HEK293 (cell line): ENCODE results near the gene HAUS2.

ENCODE experiments used
- YY1 ChIP-seq: fragments of 450-650 bp; formaldehyde crosslinking; IDR thresholded peaks from 2 replicates; pipeline ENCODE4 v1.5.1; 2018; ENCODE audit warnings: missing biosample characterization, missing genetic modification characterization
- ZNF549 ChIP-seq: fragments of 450-650 bp; IDR thresholded peaks from 2 replicates; pipeline ENCODE4 v1.5.1; 2018; ENCODE audit warnings: missing biosample characterization, missing genetic modification characterization, mild to moderate bottlenecking, inconsistent platforms, moderate library complexity
- ZNF624 ChIP-seq: fragments of 450-650 bp; formaldehyde crosslinking; IDR thresholded peaks from 2 replicates; pipeline ENCODE4 v1.5.1; 2017; ENCODE audit warnings: missing biosample characterization, missing genetic modification characterization
- TF ChIP-seq, protein P1 (sequence below): fragments of 450-650 bp; formaldehyde crosslinking; IDR thresholded peaks from 2 replicates; pipeline ENCODE4 v1.5.1; 2016; ENCODE audit warnings: missing biosample characterization, missing genetic modification characterization, low read depth
- TF ChIP-seq, protein P2 (sequence below): fragments of 450-650 bp; formaldehyde crosslinking; IDR thresholded peaks from 2 replicates; pipeline ENCODE4 v1.5.1; 2016; ENCODE audit warnings: missing biosample characterization, missing genetic modification characterization

DNA sequence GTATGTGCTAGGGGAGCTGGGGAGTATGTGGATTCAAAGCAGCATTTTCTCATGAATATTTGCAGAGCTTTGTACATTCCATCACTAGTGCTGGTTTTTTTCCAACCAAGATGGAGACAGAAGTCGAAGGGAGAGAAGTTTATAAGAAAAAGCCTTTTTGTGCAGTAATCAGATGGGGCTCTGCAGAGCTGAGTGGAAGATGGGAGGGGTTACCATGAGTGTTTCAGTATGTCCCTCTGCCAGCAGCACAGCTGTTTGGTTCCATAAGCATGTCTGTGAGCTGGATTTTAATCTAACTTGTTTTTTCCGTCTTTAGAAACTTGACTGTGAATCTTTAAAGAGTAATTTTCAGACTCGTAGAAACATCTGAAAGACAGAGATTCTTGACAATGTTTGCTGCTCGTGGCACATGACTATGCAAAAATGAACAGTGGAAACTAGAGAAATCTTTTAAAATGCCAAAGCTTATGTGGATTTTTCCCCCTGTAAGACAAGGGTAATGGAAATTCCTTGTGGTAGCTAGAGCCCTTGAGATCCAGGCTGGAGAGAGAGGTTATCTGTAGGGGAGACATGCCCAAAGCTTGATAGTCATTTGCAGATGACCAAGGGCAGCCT lies 47.1 kb downstream of the HAUS2 start:
- TF ChIP-seq ZNF624 (tag by site-specific recombination) (no peak), YY1 (tag by site-specific recombination) (no peak), ZNF549 (tag by site-specific recombination) (no peak)
- TF ChIP-seq, protein P1, sequence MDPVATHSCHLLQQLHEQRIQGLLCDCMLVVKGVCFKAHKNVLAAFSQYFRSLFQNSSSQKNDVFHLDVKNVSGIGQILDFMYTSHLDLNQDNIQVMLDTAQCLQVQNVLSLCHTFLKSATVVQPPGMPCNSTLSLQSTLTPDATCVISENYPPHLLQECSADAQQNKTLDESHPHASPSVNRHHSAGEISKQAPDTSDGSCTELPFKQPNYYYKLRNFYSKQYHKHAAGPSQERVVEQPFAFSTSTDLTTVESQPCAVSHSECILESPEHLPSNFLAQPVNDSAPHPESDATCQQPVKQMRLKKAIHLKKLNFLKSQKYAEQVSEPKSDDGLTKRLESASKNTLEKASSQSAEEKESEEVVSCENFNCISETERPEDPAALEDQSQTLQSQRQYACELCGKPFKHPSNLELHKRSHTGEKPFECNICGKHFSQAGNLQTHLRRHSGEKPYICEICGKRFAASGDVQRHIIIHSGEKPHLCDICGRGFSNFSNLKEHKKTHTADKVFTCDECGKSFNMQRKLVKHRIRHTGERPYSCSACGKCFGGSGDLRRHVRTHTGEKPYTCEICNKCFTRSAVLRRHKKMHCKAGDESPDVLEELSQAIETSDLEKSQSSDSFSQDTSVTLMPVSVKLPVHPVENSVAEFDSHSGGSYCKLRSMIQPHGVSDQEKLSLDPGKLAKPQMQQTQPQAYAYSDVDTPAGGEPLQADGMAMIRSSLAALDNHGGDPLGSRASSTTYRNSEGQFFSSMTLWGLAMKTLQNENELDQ (tag by site-specific recombination) = no peak
- TF ChIP-seq, protein P2, sequence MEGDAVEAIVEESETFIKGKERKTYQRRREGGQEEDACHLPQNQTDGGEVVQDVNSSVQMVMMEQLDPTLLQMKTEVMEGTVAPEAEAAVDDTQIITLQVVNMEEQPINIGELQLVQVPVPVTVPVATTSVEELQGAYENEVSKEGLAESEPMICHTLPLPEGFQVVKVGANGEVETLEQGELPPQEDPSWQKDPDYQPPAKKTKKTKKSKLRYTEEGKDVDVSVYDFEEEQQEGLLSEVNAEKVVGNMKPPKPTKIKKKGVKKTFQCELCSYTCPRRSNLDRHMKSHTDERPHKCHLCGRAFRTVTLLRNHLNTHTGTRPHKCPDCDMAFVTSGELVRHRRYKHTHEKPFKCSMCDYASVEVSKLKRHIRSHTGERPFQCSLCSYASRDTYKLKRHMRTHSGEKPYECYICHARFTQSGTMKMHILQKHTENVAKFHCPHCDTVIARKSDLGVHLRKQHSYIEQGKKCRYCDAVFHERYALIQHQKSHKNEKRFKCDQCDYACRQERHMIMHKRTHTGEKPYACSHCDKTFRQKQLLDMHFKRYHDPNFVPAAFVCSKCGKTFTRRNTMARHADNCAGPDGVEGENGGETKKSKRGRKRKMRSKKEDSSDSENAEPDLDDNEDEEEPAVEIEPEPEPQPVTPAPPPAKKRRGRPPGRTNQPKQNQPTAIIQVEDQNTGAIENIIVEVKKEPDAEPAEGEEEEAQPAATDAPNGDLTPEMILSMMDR (tag by site-specific recombination) = no peak
